Fibroblast of pulmonary artery (primary cell): ENCODE results near the gene GAPVD1.
"Not testable (repeated sequence)": the region's sequence is repeated elsewhere in the genome, so short reads cannot be mapped to it uniquely, and the experiment has no call there.

Experiments used
- DNase-seq: peaks from one replicate; pipeline ENCODE4 v3.0.0-alpha.2; 2010; ENCODE audit warnings: low read depth
- H3K4me3 ChIP-seq: replicated peaks from 2 replicates; pipeline ENCODE4 v1.5.1; 2011; ENCODE audit warnings: low read depth, mild to moderate bottlenecking, control low read depth, low read length, moderate library complexity
- TF ChIP-seq, protein P1 (sequence below): IDR thresholded peaks from 2 replicates; pipeline ENCODE4 v1.5.1; 2011; ENCODE audit warnings: mild to moderate bottlenecking, control low read depth, low read length, inconsistent platforms; ENCODE audit errors: missing control alignments

Gene GAPVD1

DNA sequence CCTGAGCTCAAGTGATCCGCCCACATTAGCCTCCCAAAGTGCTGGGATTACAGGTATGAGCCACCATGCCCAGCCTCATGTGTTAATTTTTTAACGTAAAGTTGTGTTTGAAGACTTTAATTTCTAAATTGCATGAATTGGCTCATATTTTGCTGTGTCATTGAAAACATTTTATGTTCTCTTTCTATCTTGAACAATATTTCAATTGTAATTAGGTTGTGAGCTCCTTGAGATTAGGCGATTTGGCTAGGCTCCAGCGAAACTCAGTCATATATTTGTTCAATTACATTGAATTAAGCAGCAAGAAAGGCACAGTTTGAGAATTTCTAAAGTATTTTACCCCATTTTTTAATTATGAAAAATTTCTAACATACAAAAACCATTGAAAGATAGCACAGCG is 34.0 kb downstream of the GAPVD1 start:
- DNase-seq = no peak
- H3K4me3 ChIP-seq = no peak overlapping the region
- TF ChIP-seq, protein P1, sequence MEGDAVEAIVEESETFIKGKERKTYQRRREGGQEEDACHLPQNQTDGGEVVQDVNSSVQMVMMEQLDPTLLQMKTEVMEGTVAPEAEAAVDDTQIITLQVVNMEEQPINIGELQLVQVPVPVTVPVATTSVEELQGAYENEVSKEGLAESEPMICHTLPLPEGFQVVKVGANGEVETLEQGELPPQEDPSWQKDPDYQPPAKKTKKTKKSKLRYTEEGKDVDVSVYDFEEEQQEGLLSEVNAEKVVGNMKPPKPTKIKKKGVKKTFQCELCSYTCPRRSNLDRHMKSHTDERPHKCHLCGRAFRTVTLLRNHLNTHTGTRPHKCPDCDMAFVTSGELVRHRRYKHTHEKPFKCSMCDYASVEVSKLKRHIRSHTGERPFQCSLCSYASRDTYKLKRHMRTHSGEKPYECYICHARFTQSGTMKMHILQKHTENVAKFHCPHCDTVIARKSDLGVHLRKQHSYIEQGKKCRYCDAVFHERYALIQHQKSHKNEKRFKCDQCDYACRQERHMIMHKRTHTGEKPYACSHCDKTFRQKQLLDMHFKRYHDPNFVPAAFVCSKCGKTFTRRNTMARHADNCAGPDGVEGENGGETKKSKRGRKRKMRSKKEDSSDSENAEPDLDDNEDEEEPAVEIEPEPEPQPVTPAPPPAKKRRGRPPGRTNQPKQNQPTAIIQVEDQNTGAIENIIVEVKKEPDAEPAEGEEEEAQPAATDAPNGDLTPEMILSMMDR = no peak

DNA sequence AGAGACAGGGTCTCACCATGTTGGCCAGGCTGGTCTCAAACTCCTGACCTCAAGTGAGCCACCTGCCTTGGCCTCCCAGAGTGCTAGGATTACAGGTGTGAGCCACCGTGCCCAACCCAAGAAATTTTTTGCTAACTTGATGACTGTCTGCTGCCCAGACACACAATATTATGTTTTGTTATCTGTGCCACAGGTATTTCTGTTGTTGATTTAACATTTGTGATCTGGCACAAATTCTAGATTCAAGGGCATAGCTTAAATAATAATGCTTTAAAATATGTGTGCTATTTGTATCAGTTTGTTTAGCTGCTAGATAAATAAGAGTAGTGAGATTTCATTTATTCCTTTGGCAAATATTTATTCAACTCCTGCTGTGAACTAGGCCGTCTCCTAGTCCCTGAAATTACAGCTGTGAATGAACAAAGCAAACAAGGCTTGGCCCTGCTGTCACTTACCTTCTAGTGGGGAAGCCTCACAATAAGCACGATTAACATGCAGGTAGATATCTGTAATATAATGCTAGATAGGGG is 35.3 kb downstream of the GAPVD1 start:
- H3K4me3 ChIP-seq = no peak overlapping the region
- DNase-seq = no peak
- TF ChIP-seq, protein P1 = no peak

DNA sequence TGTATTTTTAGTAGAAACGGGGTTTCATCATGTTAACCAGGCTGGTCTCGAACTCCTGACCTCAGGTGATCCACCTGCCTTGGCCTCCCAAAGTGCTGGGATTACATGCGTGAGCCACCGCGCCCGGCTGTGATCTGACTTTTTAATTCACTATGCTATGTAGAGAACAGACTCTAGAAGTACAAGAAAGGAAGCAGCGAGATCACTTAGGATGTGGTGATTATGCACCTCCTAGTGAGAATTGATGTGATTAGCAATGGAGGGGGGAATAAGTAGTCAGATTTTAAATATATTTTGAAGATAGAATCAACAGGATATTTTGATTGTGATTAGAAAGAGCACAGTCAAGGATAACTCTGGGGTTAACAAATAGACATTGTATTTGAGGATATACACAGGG is 36.3 kb downstream of the GAPVD1 start:
- TF ChIP-seq, protein P1 = no peak
- DNase-seq = no peak
- H3K4me3 ChIP-seq = no peak overlapping the region

DNA sequence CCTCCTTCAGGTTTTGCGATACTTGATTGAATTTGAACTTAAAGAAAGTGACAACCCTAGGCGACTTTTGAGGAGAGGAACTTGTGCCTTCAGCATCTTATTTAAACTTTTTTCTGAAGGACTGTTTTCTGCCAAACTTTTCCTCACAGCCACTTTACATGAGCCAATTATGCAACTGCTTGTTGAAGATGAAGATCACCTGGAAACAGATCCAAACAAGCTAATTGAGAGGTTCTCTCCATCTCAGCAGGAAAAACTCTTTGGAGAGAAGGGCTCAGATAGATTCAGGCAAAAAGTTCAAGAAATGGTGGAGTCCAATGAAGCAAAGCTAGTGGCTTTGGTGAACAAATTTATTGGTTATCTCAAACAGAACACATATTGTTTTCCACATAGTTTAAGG is 40.6 kb downstream of the GAPVD1 start:
- TF ChIP-seq, protein P1 = no peak
- H3K4me3 ChIP-seq = no peak overlapping the region
- no peak for DNase-seq

DNA sequence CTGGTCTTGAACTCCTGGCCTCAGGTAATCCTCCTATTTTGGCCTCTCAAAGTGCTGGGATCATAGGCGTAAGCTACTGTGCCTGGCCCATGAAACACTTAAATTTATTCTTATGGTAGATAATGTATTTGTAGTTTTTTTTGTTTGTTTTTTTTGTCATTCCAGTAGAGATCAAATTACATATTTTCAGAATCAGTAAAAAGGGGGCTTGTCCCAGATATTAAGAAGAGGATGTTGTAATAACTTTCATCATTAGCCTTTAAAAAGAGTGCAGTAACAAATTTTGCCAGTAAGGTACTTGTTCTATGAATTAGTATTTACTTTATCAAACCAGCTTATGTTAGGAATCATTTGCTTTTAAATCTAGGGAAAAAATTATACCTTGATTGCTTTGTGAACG is 42.6 kb downstream of the GAPVD1 start:
- TF ChIP-seq, protein P1 = no peak
- H3K4me3 ChIP-seq = no peak overlapping the region
- DNase-seq = no peak

DNA sequence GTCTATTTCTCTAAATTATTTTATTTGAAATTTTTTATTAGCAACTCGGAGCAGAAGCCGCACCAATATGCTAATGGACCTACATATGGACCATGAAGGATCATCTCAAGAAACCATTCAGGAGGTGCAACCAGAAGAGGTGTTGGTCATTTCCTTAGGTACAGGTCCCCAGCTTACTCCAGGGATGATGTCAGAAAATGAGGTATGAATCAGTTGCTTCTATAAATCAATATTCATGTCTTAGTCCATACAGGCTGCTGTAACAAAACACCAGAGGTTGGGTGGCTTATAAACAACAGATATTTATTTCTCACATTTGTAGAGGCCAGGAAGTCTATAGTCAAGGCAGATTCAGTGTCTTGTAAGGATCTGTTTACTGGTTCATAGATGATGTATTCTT is 50.8 kb downstream of the GAPVD1 start:
- TF ChIP-seq, protein P1 = no peak
- no peak overlapping the region for H3K4me3 ChIP-seq
- no peak for DNase-seq

DNA sequence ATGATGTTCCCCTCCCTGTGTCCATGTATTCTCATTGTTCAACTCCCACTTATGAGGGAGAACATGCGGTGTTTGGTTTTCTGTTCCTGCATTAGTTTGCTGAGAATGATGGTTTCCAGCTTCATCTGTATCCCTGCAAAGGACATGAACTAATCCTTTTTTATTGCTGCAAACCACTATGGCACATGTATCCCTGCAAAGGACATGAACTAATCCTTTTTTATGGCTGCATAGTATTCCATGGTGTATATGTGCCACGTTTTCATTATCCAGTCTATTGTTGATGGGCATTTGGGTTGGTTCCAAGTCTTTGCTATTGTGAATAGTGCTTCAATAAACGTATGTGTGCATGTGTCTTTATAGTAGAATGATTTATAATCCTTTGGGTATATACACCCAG is 54.7 kb downstream of the GAPVD1 start:
- not testable (repeated sequence) for DNase-seq, H3K4me3 ChIP-seq
